Activated T-helper 9 cell treated with anti-CD3 and anti-CD28 coated beads, Interleukin-2, amount 50 U/mL, for 16 hours (primary cell): ENCODE data around the gene THBS3.
"Not testable (repeated sequence)": the region's sequence is repeated elsewhere in the genome, so short reads cannot be mapped to it uniquely, and the experiment has no call there.

Experiments
- DNase-seq: peaks from one replicate; pipeline ENCODE4 v3.0.0-alpha.2; 2020; ENCODE audit warnings: low read depth

THBS3 gene

GRCh38 chr1:155207806-155208540 lies at the start of gene THBS3:
Gene THBS3, minus strand, starts transcription at chr1:155207897. Its CDS starts 21 bp downstream, at chr1:155207876.
- no peak for DNase-seq

GRCh38 chr1:155256058-155256852 lies 48.6 kb upstream of the THBS3 start:
- no peak for DNase-seq

- DNase-seq, result peak; percentile 66
Measured at GRCh38 chr1:155255243-155256007, 47.7 kb upstream of the THBS3 start, which contains the start of gene ENTREP3. Gene ENTREP3, minus strand, starts transcription at chr1:155255483. Its CDS starts 606 bp downstream, at chr1:155254877.

- no peak for DNase-seq
Measured at GRCh38 chr1:155254714-155255242, 47.1 kb upstream of the THBS3 start.

GRCh38 chr1:155254228-155254713 lies 46.6 kb upstream of the THBS3 start:
- no peak for DNase-seq

GRCh38 chr1:155253797-155254196 lies 46.1 kb upstream of the THBS3 start:
- no peak for DNase-seq

GRCh38 chr1:155253208-155253607 lies 45.5 kb upstream of the THBS3 start:
- no peak for DNase-seq

- no peak for DNase-seq
Measured at GRCh38 chr1:155251566-155251965, 43.9 kb upstream of the THBS3 start.

- DNase-seq, result peak; percentile 92
Measured at GRCh38 chr1:155250633-155251449, 43.1 kb upstream of the THBS3 start.

- no peak for DNase-seq
Measured at GRCh38 chr1:155250246-155250632, 42.5 kb upstream of the THBS3 start.

GRCh38 chr1:155247667-155248553 lies 40.2 kb upstream of the THBS3 start:
- DNase-seq, result no peak

- DNase-seq, result not testable (repeated sequence)
Measured at GRCh38 chr1:155246796-155247195, 39.1 kb upstream of the THBS3 start.

GRCh38 chr1:155245163-155245524 lies 37.4 kb upstream of the THBS3 start:
- no peak for DNase-seq

- peak; percentile 84 for DNase-seq
Measured at GRCh38 chr1:155244368-155245162, 36.9 kb upstream of the THBS3 start.

GRCh38 chr1:155242805-155243358 lies 35.2 kb upstream of the THBS3 start:
- no peak for DNase-seq

GRCh38 chr1:155241841-155242264 lies 34.2 kb upstream of the THBS3 start:
- DNase-seq, result no peak

- peak; percentile 35 for DNase-seq
Measured at GRCh38 chr1:155241069-155241679, 33.5 kb upstream of the THBS3 start.

- no peak for DNase-seq
Measured at GRCh38 chr1:155236451-155236850, 28.8 kb upstream of the THBS3 start.
